GM10847 (cell line): ENCODE data around the gene SLC2A1.

Experiments used
- POLR2A ChIP-seq: IDR thresholded peaks from 2 replicates; pipeline ENCODE4 v1.6.1; 2011; ENCODE audit not compliant: insufficient read length; ENCODE audit errors: extremely low read depth

The SLC2A1 gene

DNA sequence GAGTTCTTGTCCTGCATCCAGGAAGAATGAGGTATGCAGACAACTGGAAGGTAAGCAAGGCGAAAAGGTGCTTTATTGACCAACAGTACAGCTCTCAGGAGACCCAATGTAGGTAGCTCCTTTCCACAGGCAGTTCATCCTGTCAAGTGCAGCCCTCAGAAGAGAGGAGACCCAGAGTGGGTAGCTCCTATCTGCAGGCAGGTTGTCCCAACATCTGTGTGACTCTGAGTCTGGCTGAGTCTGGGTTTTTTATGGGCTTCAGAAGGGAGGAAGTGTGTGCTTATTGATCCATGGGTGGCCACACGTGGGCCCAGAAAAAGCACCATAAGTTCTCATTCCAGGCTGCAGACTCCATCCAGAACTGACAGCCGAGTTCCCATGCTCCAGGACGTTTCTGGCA is 78.3 kb downstream of the SLC2A1 start:
- no peak for TF ChIP-seq POLR2A

DNA sequence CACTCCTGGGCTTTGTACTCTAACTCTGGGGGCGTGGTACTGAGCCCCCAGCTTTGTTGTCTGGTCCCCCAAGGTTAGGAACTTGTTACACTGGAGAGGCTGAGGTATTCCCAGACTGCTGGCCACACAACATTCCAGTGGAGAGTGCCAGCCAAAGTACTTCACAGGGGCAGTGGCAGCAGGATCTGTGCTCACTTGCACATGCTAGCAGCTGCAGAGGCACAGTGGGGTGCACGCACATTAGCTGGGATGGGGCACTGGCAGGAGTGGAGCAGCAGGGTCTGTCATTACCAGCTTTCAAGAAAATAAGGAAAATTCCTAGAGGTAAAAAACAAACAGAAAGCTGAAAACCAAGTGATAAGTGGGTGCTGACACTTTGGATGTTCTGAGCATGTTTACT is 81.3 kb downstream of the SLC2A1 start:
- no peak for TF ChIP-seq POLR2A

DNA sequence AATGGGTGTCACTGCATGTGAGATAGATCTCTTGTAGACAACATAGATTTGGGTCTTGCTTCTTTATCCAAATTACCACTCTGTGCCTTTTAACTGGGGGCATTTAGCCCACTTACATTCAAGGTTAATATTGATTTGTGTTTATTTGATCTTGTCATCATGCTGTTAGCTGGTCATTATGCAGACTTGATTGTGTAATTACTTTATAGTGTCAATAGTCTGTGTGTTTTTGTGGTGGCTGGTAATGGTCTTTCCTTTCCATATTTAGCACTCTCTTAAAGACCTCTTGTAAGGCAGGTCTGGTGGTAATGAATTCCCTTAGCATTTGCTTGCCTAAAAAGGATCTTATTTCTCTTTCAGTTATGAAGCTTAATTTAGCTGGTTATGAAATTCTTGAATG is 82.7 kb downstream of the SLC2A1 start:
- no peak for TF ChIP-seq POLR2A
